Measurements from ENCODE around the gene SLC22A23.

The SLC22A23 gene

GRCh38 chr6:3280866-3281465 is 175.9 kb downstream of the SLC22A23 start:
- DNase-seq = no peak

GRCh38 chr6:3280091-3280490 is 176.8 kb downstream of the SLC22A23 start:
- DNase-seq = no peak

- no peak for DNase-seq
These were observed 178.2 kb downstream of the SLC22A23 start for GRCh38 chr6:3278691-3279090.

- no peak for DNase-seq
These were observed 178.9 kb downstream of the SLC22A23 start for GRCh38 chr6:3277851-3278416.

GRCh38 chr6:3277251-3277650 is 179.6 kb downstream of the SLC22A23 start:
- DNase-seq = no peak

- no peak for DNase-seq
These were observed 180.4 kb downstream of the SLC22A23 start for GRCh38 chr6:3276174-3277167.

- no peak for DNase-seq
These were observed 182.9 kb downstream of the SLC22A23 start for GRCh38 chr6:3273707-3274521.

- DNase-seq = no peak
These were observed 183.8 kb downstream of the SLC22A23 start for GRCh38 chr6:3272911-3273547.

GRCh38 chr6:3271756-3272155 is 185.1 kb downstream of the SLC22A23 start:
- no peak for DNase-seq

GRCh38 chr6:3270258-3270657 is 186.6 kb downstream of the SLC22A23 start:
- DNase-seq = no peak

- DNase-seq = no peak
These were observed 187.4 kb downstream of the SLC22A23 start for GRCh38 chr6:3269281-3269975.

- no peak for DNase-seq
These were observed 188.2 kb downstream of the SLC22A23 start for GRCh38 chr6:3268680-3269079.

GRCh38 chr6:3267162-3267561 is 189.7 kb downstream of the SLC22A23 start:
- no peak for DNase-seq

GRCh38 chr6:3266170-3266569 is 190.7 kb downstream of the SLC22A23 start:
- no peak for DNase-seq

GRCh38 chr6:3265671-3266070 is 191.2 kb downstream of the SLC22A23 start:
- no peak for DNase-seq

- no peak for DNase-seq
These were observed 192.5 kb downstream of the SLC22A23 start for GRCh38 chr6:3264356-3264755.

- DNase-seq = no peak
These were observed 193.8 kb downstream of the SLC22A23 start for GRCh38 chr6:3263096-3263495.

GRCh38 chr6:3261921-3262320 is 194.9 kb downstream of the SLC22A23 start:
- no peak for DNase-seq

- DNase-seq = no peak
These were observed 195.4 kb downstream of the SLC22A23 start for GRCh38 chr6:3261518-3261820.

- DNase-seq = no peak
These were observed 195.9 kb downstream of the SLC22A23 start for GRCh38 chr6:3260772-3261517.

GRCh38 chr6:3260296-3260695 is 196.6 kb downstream of the SLC22A23 start:
- DNase-seq = no peak
